TTC549 (cell line): ENCODE results near the gene NUP210.

Experiments used
- FAIRE-seq: peaks from 2 replicates; lab custom pipeline; 2012; peaks lifted over from hg19 to GRCh38; lab: Jason Lieb, UNC

NUP210 gene

GRCh38 chr3:13373975-13374586 is 46.0 kb downstream of the NUP210 start:
- no peak for FAIRE-seq

GRCh38 chr3:13372656-13373055 is 47.5 kb downstream of the NUP210 start:
- FAIRE-seq: no peak

- no peak for FAIRE-seq
Measured at GRCh38 chr3:13372126-13372525, 48.0 kb downstream of the NUP210 start.

GRCh38 chr3:13371100-13372075 is 48.7 kb downstream of the NUP210 start:
- no peak for FAIRE-seq

GRCh38 chr3:13370609-13371008 is 49.5 kb downstream of the NUP210 start:
- no peak for FAIRE-seq

- no peak for FAIRE-seq
Measured at GRCh38 chr3:13370055-13370454, 50.1 kb downstream of the NUP210 start.

- FAIRE-seq: no peak
Measured at GRCh38 chr3:13368834-13369233, 51.3 kb downstream of the NUP210 start.

- no peak for FAIRE-seq
Measured at GRCh38 chr3:13367728-13368127, 52.4 kb downstream of the NUP210 start.

- FAIRE-seq: no peak
Measured at GRCh38 chr3:13365390-13366379, 54.4 kb downstream of the NUP210 start.

- FAIRE-seq: no peak
Measured at GRCh38 chr3:13364602-13365271, 55.4 kb downstream of the NUP210 start.

- no peak for FAIRE-seq
Measured at GRCh38 chr3:13362551-13362950, 57.6 kb downstream of the NUP210 start.

- FAIRE-seq: no peak
Measured at GRCh38 chr3:13359916-13360315, 60.2 kb downstream of the NUP210 start.

GRCh38 chr3:13358643-13359042 is 61.5 kb downstream of the NUP210 start:
- no peak for FAIRE-seq

GRCh38 chr3:13358051-13358450 is 62.1 kb downstream of the NUP210 start:
- no peak for FAIRE-seq

GRCh38 chr3:13357074-13357473 is 63.0 kb downstream of the NUP210 start:
- no peak for FAIRE-seq

GRCh38 chr3:13353936-13354542 is 66.1 kb downstream of the NUP210 start:
- FAIRE-seq: no peak

GRCh38 chr3:13353506-13353905 is 66.6 kb downstream of the NUP210 start:
- FAIRE-seq: no peak

- FAIRE-seq: no peak
Measured at GRCh38 chr3:13352621-13353131, 67.4 kb downstream of the NUP210 start.

- no peak for FAIRE-seq
Measured at GRCh38 chr3:13349823-13350222, 70.3 kb downstream of the NUP210 start.

GRCh38 chr3:13348661-13349396 is 71.3 kb downstream of the NUP210 start:
- no peak for FAIRE-seq
